ENCODE data around the gene LPP. TPM values are rescaled to one million over a fixed set of nuclear protein-coding genes. Genes with fewer than 3 reads are reported as not detected.

LPP gene
- total RNA-seq, 1 donor from 2014 or later, result 210 TPM

- no peak for DNase-seq (ENCODE audit: low spot score)
These were observed 40.4 kb downstream of the LPP start for GRCh38 chr3:188194332-188194731.

DNA sequence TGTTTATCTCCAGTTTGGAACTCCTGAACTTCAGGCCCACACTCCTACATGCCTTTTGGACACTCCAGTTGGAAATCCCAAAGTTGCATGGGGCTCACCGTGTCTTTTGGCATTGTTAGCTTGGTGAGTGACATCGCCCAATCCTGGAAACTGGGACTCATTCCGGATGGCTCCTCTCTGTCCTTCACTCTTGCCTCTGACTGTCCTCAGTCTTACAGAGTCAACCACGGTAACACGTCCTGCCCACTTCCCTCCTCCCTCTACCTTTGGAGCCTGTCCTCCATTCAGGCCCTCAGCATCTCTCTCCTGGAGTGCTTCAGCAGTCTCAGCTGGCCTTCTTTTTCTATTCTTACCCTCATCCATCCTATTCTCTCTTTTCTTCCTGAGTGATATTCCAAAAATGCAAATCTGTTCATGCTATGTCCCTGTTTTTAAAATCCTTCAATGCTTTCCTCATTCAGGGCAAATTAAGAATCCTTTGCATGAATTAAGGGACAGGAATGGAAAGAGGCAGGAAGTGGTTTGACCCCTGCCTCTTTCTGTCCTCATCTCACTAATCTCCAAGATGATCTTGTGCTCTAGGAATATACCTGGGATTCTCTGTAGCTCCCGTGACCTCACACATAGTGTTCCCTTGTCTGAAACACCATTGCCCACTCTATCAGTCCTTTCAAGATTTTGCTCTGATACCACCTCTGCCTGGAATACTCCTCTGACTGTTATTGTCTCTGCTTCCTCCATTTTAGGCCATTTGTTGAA, 42.5 kb downstream of the LPP start:
- DNase-seq (ENCODE audit: low spot score), result no peak

DNA sequence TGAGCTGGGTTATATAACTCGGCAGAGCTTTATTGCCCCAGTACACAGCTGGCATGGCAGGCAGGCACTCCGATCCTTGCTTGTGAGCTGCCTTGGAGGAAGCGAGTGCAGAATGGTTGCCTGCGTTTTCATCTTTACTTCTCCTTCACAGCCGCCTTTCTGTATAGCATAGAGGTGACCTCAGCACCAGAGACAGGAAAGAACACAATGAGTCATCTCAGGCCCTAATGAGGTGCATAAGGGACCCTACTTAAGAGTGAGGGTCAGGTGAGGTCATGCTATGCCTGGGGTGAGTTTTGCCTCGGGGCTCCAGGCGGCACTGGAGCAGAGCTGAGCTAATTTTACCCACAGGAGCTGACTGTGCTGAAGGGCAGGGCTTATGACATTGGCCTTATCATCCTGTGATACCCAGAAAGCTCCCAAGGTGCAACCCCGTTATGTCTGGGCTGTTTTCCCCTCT, 43.5 kb downstream of the LPP start:
- no peak for DNase-seq (ENCODE audit: low spot score)

DNA sequence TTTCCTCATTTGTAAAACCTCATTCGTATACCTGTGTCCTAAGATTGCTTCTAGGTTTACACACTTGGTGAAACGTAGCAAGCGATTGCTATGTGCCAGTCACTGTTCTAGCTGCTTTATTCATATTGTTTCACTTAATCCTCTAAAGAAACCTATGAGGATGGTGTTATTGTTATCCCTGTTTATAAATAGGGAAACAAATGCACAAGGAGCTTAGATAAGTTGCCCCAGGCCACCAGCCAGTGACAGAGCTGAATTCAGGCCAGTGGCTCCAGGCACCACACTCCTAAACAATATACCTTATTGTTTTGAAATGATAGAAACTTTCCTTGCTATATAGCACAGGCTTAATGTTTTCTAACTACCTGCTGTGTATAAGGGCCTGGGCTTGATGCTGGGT, 44.0 kb downstream of the LPP start:
- DNase-seq (ENCODE audit: low spot score), result no peak

GRCh38 chr3:188198760-188199327, 44.9 kb downstream of the LPP start:
- DNase-seq (ENCODE audit: low spot score), result no peak

- DNase-seq (ENCODE audit: low spot score), result no peak
These were observed 45.4 kb downstream of the LPP start for GRCh38 chr3:188199386-188199785.

DNA sequence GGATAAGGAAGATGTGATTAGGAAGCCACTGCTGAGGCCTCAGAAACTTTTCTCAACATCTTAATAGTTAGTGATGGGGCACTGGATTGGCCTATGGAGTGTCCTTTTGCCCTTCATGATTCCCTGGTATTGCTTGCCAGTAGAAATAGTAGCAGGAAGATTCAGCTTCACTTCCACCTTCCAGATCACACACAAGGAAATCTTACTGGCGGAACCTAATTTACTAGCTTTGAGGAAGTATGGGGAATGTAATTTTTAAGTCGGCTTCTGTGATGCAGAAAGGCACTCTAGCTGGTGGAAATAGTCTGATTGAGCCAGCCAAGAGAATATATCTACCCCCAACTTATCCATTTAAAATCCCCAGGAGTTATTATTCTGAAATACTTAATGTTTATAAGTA, 46.5 kb downstream of the LPP start:
- DNase-seq (ENCODE audit: low spot score), result no peak

GRCh38 chr3:188202358-188203138, 48.6 kb downstream of the LPP start:
- DNase-seq (ENCODE audit: low spot score), result no peak

GRCh38 chr3:188204526-188204925, 50.6 kb downstream of the LPP start:
- no peak for DNase-seq (ENCODE audit: low spot score)

DNA sequence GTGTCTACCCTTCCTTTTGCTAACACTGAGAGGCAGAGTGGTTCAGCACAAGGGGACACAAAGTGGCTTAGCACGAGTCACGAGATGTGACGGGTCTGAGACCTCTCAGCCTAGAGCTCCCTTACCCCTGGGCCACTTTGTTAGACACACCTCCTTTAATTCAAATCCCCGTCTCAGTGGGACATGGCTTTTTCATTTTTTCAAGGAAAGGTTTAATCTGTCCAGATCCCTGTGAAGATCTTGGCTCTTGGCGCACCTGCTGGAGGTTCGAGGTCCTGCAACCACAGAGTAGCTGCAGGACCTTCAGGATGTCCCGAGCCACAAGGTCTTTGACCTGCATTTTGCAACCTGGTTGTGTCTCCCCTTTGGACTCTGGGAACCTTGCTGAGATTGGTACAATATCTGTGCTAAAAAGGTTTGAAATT, 52.0 kb downstream of the LPP start:
- no peak for DNase-seq (ENCODE audit: low spot score)

GRCh38 chr3:188206787-188207186, 52.8 kb downstream of the LPP start:
- no peak for DNase-seq (ENCODE audit: low spot score)

DNA sequence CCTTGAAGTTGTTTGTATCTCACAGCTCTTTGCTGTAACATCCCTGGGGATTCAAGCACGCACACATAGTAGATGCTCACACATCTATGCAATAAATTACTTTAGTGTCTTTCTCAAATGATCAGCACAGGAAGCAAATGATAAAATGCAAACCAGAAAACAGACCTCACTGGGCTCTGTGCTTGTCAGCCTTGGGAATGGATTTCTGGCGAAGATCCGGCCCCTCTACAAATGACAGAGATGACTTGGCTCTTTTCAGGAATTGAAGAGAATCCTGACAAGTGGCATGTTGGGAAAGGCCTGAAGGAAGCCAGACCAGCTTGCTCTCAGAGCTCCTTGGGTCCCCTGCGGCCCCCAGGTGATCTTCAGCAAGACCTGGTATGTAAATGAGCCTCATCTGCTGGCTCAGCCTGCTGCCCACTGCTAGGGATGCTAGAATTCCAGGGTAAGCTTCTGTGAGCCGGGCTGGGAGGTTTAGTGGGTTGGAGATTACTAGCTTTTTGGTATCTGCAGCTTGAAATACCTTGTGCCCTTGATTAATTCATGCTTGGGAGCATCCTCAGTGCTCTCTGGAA, 54.1 kb downstream of the LPP start:
- no peak for DNase-seq (ENCODE audit: low spot score)

- no peak for DNase-seq (ENCODE audit: low spot score)
These were observed 54.6 kb downstream of the LPP start for GRCh38 chr3:188208516-188208981.

DNA sequence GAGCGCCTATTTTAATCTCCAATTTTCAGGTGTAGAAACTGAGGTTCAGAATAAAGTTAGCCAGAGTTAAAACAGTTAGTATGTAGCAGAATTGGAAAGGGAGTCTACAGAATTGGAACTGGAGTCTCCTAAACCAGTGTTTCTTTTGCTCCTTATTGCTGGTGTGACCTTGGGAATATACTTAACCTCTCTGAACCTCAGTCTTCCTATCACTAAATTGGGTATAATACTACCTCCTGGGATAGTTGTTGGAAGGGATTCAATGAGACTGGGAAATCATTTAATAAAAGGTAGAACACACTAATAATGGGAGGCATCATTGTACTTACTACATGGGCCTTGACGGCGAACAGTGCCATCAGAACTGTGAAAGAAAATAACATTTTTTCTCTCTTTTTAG, 55.1 kb downstream of the LPP start:
- DNase-seq (ENCODE audit: low spot score), result no peak

GRCh38 chr3:188209740-188210139, 55.8 kb downstream of the LPP start:
- no peak for DNase-seq (ENCODE audit: low spot score)

DNA sequence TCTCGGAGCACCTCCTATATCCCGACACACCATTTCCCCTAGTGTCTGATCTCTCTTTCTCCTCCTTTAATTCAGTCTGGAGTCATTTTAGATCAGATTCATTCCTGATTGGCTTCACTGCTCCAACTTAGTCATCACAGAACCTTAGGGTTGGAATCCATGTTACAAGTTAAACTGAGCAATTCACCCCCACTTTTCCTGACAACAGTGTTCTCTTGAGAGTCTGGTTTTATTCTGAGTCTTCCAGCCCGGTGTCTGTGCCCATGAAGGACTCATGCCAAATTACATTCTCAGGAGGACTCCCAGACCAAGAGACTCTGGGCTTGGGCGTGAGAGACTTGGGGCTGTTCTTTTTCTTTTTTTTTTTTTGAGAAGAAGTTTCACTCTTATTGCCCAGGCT, 57.5 kb downstream of the LPP start:
- no peak for DNase-seq (ENCODE audit: low spot score)

- DNase-seq (ENCODE audit: low spot score), result no peak
These were observed 58.5 kb downstream of the LPP start for GRCh38 chr3:188212308-188212969.

GRCh38 chr3:188214442-188214841, 60.5 kb downstream of the LPP start:
- no peak for DNase-seq (ENCODE audit: low spot score)

DNA sequence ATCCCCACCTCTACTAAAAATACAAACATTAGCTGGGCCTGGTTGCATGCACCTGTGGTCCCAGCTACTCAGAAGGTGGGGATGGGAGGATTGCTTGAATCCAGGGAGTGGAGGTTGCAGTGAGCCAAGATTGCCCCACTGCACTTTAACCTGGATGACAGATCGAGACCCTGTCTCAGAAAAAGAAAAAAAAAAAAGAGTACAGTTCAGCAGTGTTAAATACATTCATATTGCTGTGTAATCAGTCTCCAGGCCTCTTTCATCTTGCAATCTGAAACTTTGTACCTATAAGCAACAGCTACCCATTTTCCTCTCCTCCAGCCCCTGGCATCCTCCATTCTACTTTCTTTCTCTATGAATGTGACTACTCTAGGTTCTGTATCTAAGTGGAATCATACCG, 61.2 kb downstream of the LPP start:
- no peak for DNase-seq (ENCODE audit: low spot score)

DNA sequence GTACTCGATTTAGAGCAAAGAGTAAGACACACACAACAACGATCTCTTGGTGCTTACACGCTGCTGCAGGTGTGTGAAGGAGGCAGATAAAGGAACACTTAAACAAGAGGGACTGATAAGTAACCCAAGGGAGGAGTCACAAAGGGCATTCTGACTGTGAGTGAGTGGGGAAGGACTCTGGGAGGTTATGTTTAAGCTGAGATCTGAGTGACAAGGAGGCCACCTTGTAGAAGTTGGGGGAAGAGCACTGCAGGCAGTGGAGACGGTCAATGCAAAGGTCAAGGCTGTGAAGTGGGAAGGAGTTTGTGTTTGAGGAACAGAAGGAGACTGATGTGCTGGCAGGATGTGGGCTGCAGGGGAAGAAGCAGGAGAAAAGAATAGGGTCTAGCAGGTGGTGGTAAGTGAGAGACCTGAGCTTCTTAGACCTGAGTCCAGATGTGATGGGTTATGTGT, 63.1 kb downstream of the LPP start:
- DNase-seq (ENCODE audit: low spot score), result no peak

DNA sequence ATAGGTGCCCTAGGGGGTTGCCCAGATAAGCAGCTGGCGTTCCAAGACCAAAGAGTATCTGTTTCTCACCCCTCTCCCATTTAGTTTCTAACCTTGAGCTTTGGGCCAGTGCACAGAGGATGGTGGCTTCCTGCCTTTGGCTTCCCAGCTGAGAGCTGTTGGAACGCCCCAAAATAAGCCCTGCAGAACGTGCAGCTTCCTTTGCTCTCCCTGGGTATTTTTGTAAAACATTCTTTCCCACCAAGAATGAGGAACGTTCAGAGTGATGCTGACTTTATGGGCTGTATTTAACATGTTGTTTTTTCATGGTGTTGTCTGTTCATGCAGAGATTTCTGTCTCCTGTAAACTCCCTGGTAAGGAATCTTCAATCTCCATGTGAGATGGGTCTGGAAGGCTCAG, 63.8 kb downstream of the LPP start:
- DNase-seq (ENCODE audit: low spot score), result no peak
